ENCODE measurements around the gene ATP5F1E. TPM values are rescaled to one million over a fixed set of nuclear protein-coding genes. Genes with fewer than 3 reads are reported as not detected.
"Not testable (repeated sequence)": the region's sequence is repeated elsewhere in the genome, so short reads cannot be mapped to it uniquely, and the experiment has no call there.

Gene ATP5F1E
- total RNA-seq, 1 donor from 2014 or later: 80.0 TPM

DNA sequence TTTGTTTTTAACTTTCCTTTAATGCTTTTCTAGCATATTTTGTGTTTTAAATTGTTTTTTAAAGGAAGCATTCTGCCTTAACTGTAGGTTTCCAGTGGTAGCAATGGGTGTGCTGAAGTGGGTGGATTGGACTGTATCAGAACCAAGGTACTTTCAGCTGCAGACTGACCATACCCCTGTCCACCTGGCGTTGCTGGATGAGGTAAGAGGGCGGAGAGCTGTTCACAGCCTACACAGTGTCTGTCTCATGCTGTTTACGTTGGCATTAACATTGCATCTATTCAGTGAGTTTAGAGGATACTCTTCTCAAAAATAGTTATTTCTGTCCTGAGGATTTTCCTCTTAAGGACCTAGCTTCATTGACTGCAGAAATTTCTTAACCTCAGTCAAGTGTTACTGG lies 39.2 kb downstream of the ATP5F1E start:
- DNase-seq (ENCODE audit: low read depth in 2 of 2): no peak

DNA sequence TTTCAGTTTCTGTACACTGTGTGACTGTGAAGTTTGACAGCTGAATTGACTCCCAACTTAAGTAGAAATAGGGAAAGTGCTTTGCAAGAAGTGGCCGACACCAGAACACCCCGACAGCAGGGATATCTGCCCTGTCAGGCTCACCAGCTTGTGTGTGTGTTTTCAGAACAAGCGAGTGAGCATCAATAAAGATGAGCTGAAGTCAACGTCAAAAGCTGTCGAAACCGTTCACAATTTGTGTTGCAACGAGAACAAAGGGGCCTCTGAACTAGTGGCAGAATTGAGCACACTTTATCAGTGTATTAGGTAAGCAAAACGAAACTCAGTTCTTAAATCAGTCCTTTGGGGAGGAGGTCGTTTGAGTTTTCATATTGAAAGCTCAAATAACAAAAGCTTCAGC lies 40.4 kb downstream of the ATP5F1E start:
- DNase-seq (ENCODE audit: low read depth in 2 of 2): no peak

DNA sequence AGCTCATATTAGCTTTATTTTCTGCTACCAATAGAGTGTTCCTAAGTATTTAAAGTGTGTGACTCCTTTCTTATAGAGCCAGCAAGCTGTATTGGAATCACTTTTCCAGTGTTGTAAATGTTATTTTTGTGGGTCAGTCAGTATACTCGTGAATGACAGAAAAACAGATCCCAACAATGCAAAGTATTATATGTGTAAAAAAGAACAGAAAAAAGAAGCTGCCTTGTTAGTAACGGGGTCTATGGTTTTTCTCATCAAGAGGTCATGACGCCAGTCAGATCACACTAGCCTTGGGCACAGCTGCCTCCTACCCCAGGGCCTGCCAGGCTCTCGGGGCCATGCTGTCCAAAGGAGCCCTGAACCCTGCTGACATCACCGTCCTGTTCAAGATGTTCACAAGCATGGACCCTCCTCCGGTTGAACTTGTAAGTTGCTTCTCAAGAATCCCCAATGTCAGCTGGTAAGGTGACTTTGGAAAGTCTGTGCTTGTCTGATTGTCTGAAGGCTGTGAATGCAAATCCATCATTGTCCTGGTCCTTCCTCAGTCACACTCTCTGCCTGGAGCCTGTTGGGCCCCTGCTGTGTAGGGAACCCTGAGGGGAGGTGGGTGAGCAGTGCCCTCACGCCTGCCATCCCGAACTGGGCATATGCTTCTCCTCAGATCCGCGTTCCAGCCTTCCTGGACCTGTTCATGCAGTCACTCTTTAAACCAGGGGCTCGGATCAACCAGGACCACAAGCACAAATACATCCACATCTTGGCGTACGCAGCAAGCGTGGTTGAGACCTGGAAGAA lies 41.3 kb downstream of the ATP5F1E start:
- no peak for DNase-seq (ENCODE audit: low read depth in 2 of 2)

DNA sequence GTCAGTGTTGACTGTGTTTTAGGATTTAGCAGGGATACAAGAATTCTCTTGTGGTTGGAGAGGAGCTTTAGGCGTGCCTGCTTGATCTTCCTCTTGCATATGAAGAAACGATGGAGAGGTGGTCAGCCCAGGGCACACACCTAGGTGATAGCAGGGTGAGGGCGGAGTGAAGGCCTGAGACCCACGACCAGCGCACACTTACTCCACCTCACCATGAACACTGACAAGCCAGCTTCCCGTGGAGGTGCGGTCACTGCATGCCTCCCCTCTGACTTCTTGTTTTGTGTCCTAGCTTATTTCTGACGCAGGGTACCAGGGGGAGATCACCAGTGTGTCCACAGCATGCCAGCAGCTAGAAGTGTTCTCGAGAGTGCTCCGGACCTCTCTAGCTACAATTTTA lies 42.9 kb downstream of the ATP5F1E start:
- no peak for DNase-seq (ENCODE audit: low read depth in 2 of 2)

DNA sequence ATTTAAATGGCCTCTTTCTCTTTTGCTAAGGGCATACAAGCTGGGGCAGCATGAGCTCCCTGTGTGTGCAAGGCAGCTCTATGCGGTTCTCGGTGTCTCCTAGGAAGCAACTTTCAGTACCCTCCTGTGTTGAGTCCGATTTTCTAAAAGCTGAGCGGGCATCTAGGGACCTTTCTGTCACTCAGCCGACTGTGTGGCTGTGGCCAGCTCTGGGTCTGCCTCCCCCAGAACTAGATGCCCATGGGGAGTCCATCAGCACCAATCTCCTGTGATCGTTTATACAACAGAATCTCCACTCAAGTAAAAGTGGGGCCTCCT lies 43.6 kb downstream of the ATP5F1E start:
- no peak for DNase-seq (ENCODE audit: low read depth in 2 of 2)

DNA sequence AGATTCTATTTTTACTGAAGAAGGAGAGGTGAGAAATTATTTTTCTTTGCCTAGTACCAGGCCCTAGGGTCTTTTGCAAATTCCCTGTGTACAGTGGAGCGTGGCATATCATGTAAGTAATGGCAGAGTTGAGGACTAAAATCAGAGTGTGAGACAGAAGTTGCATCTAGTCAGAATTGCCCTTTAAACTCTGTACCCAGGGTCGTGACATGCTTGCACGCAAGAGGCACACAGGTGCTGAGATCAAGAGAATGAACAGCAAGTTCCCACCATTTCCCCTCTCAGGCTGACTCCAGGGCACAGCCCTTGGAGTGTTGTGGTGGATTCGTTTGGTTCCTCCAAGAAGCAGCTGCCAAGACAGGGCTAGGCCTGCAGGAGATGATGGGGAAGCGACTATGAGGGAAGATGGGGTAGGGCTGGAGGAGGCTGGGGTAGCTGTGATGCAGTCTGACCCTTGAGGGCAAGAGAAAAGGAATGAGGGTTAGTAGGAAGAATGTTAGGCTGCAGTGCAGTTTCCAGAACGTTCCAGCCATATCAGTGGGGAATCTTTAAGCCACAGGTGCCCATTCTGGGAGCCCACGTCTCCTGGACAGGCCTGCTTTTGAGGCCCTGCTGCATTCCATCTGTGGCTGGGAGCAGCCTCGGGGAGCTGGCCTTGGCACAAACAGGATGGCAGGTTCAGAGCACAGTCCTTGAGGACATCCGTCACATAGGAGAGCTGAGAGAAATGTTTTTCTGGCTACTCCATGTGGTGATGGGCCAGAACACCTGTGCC lies 44.2 kb downstream of the ATP5F1E start:
- no peak for DNase-seq (ENCODE audit: low read depth in 2 of 2)

DNA sequence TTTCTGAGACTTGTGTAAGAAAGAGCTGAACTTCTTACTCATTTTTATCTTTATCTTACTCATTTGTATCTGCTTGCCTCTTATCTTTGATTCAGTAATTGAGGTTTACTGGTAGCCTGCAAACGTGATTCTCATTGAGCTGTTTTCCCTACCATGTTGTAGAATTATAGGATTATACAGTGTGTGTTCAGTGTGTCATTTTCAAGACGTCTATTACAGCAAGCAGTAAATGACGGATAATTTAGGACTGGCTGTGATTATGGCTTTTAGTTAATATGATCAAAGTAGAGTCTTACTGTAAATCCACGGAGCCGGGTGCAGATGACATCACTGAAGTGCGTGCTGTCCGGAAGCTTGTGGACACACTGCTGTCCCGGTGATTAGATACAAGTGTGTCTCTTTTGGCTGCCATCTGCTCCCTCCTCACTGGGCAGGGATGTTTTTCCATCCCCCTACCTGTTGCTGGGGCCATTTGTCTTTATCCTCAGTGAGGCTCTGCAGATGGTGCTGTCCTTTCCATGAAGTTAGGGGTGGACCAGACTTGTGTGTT lies 45.1 kb downstream of the ATP5F1E start:
- DNase-seq (ENCODE audit: low read depth in 2 of 2): no peak

DNA sequence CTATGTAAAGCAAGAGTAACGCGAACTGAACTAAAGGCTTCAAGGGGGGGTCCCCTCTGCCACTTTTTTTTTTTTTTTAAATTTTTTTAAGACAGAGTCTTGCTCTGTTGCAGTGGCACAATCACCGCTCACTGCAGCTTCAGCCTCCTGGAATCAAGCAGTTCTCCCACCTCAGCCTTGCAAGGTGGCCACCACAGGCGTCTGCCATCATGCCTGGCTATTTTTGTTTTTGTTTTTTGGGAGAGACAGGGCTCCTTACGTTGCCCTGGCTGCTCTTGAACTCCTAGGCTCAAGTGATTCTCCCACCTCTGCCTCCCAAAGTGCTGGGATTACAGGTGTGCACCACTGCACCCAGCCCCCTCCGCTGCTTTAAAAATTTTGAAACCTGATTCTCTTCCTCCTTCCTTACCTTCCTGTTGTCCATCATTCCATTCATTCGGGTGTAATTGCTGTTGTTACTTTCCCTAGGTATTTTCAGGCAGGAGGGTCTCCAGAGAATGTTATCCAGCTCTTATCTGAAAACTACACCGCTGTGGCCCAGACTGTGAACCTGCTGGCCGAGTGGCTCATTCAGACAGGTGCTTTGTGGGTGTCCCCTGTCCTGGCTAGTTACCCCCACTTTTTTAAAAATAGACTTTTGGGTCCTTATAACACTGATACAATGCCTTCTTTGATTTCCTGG lies 45.7 kb downstream of the ATP5F1E start:
- DNase-seq (ENCODE audit: low read depth in 2 of 2): no peak

DNA sequence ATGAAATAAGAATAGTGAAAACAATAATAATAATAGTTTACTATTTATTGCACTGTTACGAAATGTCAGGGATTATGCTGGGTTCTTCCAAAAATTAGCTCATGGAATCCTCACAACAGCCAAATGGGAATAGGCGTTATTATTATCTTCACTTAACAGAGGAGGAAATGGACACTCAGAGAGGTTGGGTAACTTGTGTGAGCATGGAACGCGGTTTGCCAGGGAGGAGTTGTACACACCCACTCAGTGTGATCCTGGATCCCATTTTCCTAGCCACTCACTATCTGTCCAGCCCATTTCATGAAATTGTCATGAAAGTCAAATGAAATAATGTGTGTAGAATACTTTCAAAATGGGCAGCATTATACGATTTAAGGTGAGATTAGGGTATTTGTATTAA lies 46.5 kb downstream of the ATP5F1E start:
- DNase-seq (ENCODE audit: low read depth in 2 of 2): no peak

DNA sequence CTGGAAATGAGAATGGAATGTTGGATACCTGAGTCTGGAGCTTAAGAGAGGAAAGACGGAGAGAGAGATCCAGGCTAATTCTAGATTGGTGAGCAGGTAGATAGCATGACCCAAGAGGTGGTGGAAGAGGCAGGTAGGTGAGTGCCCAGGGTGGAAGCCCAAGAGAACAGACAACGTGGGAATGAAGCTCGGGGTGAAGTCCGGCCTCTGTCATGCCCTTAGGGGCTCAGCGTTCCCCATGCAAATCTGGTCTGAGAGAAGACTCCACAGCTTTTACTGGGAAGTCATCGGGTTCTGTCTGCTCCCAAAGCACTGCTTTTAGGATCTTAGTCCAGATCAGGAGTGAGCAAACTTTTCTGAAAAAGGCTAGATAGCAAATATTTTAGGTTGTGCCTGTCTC lies 47.4 kb downstream of the ATP5F1E start:
- no peak for DNase-seq (ENCODE audit: low read depth in 2 of 2)

DNA sequence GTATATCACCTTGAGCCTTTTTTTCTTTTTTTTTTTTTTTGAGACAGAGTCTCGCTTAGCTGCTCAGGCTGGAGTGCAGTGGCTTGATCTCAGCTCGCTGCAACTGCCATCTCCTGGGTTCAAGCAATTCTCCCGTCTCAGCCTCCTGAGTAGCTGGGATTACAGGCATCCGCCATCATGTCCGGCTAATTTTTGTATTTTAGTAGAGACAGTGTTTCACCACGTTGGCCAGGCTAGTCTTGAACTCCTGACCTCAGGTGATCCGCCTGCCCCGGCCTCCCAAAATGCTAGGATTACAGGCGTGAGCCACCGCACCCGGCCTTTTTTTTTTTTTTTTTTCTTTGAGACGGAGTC lies 49.0 kb downstream of the ATP5F1E start:
- not testable (repeated sequence) for DNase-seq (ENCODE audit: low read depth in 2 of 2)

DNA sequence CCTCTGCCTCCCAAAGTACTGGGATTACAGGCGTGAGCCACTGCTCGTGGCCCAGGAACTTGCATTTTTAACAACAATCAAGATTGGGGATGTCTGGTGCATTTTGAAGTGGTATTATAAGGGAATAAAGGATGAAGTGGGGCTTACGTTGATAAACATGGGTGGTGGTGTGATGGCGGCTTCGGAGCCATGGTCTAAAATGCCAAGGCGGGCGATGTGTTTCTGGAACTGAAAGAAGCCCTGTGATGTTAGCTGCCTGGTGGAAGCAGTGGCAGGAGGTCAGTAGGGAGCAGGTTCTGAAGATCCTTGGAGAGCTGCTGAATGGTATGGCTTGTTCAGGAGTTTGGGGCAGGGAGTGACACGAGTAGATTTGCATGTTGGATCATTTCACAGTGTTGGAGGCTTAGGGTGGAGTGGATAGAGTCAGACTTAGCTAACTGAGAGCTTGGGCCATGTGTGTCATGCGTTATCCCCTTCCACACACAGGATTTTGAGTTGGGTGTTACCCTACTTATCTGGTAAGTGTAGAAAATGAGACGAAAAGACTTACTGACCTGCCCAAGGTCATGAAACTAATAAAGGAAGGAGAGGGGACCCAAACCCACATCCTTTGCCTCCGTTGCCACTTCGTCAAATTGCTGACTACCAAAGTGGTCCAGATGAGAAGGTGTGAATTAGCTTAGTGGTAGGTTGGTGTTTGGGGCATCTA lies 49.6 kb downstream of the ATP5F1E start:
- DNase-seq (ENCODE audit: low read depth in 2 of 2): no peak

DNA sequence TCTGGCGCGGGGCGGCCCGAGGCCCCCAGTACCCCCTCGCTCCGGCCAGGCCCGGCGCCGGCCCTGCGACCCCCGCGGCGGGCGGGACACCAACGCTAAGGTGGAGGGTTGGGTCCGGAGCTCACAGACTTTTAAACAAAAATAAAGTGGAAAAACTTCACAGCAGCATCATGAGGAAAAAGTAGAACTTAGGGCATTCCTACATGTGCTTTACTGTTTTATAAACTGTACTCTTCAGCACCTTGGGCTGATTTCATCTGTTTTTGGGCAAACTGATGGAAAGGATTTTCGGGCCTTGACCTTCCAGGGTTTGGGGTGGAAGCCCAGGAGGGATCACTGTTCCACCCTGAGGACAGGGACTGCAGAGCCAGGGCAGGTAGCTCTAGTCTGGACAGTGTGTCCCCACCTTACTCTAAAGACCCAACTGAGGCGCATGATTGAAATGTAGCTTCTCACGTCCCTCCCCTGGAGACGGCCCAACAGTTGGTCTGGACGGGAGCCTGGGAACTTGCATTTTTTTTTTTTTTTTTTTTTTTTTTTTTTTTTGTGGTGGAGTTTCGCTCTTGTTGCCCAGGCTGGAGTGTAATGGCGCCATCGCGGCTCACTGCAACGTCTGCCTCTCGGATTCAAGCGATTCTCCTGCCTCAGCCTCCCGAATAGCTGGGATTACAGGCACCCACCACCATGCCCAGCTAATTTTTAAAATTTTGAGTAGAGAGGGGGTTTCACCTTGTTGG lies 50.3 kb downstream of the ATP5F1E start:
- peak; percentile 16 to 33 for DNase-seq (ENCODE audit: low read depth in 2 of 2)

DNA sequence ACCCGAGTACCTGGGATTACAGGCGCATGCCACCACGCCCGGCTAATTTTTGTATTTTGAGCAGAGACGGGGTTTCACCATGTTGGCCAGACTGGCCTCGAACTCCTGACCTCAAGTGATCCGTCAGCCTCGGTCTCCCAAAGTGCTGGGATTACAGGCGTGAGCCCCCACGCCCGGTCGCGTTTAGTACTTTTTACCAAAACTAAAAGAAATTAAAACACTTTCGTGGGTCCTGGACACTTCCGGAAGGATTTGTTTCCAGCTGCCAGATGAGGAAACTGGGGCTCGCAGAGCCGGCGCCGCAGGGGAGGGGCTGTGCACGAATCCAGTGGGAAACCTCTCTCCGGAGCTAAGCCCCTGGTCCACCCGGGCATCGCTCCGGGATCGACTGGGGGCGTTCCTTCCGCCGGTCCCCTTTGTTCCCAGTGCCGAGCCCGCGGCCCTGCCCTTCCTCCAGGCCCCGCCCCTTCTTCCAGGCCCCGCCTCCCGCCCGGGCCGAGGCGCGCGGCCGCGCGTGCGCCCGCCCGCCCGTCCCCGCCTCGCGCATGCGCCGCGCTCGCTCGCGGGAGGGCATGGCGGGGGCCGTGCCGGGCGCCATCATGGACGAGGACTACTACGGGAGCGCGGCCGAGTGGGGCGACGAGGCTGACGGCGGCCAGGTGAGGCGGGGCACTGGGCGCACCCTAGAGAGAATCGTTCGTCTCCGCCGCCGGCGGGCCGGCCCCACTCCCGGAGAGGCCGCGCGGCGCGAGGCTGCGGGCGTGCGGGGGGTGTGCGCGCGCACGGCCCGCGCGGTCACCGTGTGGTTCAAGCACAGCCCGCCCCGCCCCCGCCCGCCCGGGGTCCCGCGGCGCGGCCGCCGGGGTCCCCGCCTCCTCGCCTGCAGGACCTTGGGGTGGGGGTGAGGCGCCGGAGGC lies 51.2 kb downstream of the ATP5F1E start, which contains the start of gene NELFCD:
NELFCD (plus strand) TSS at position 546 of the 917 bp plus-strand sequence; CDS start at position 600, 54 bp downstream.
- DNase-seq (ENCODE audit: low read depth in 2 of 2): peak; percentile 83 to 88

DNA sequence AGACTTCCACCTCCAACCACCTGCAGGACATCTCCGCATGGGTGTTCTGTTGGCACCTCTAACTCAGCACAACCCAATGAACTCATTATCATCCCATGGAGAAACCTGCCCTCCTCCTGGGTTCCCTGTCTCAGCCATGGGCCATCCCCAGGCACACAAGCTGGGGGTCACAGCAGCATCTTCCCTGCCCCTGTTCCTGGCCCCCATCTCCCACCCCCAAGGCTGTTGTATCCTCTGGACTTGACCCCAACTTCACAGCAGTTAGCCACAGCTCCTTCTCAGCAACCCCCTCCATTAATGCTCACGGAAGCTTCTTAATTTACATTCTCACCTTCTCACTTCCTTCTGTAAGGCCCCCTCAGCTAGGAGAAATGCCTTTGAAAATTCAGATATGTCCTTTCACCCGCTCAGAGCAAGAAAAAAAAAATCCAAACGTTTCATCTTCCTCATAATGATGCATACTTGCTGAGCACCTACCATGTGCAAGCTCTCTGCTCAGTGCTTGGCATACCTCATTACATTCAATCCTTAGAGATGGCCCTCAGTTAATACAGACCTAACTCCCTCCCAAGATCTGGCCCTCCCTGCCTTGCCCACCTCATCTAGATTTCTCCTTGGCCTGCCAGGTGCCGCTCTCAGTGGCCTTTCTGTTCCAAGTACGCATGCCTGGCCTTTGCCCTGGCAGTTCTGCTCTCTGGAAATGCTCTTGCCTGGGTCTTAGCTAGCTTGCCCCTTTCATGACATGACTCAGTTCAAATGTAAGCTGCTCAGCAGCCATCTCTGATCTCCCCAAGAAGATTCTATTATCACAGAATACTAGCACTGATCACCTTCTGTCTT lies 53.6 kb downstream of the ATP5F1E start:
- DNase-seq (ENCODE audit: low read depth in 2 of 2): no peak

DNA sequence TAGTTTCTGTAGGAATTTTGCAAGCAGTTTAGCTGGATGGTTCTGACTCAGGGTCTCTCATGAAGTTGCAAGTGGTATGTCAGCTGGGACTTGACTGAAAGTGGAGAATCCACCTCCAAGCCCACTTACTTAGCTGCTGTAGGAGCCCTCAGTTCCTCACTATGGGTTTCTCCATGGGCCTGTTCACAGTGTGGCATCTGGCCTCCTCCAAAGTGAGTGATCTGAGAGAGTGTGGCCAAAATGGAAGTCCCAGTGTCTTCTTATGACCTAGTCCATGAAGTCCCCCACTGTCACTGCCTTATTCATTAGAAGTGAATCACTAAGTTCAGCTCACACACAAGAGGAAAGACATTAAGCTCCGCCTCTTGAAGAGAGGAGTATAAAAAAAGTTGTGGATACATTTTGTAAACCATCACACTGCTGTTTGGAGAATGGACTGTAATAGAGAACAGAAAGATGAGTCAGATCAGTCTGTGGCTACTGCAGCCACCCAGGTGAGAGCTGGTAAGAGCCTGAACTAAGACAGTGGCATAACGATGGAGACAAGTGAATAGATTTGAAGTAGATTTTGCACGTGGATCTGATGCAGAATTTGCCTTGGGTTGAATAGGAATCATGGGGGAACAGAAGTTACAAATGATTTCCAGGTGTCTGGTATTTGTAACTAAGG lies 55.9 kb downstream of the ATP5F1E start:
- DNase-seq (ENCODE audit: low read depth in 2 of 2): no peak
